Ishikawa (cell line): ENCODE measurements around the gene TTC31.

Experiments
- CEBPB ChIP-seq: IDR thresholded peaks from 2 replicates; pipeline ENCODE4 v1.6.1; 2012
- CREB1 ChIP-seq: IDR thresholded peaks from 2 replicates; pipeline ENCODE4 v1.6.1; 2012; ENCODE audit warnings: low read depth
- EGR1 ChIP-seq: IDR thresholded peaks from 2 replicates; pipeline ENCODE4 v1.6.1; 2012
- EP300 ChIP-seq: IDR thresholded peaks from 2 replicates; pipeline ENCODE4 v1.6.1; 2012; ENCODE audit warnings: borderline replicate concordance
- FOXM1 ChIP-seq: IDR thresholded peaks from 2 replicates; pipeline ENCODE4 v1.6.1; 2012; ENCODE audit warnings: low read depth, borderline replicate concordance
- MAX ChIP-seq: IDR thresholded peaks from 2 replicates; pipeline ENCODE4 v1.6.1; 2012
- NFIC ChIP-seq: IDR thresholded peaks from 2 replicates; pipeline ENCODE4 v1.6.1; 2012
- RAD21 ChIP-seq: IDR thresholded peaks from 2 replicates; pipeline ENCODE4 v1.6.1; 2012; ENCODE audit warnings: low read depth
- REST ChIP-seq: IDR thresholded peaks from 2 replicates; pipeline ENCODE4 v1.6.1; 2012; ENCODE audit warnings: low read depth, mild to moderate bottlenecking
- TAF1 ChIP-seq: IDR thresholded peaks from 2 replicates; pipeline ENCODE4 v1.6.1; 2012; ENCODE audit warnings: low read depth, mild to moderate bottlenecking
- TCF12 ChIP-seq: IDR thresholded peaks from 2 replicates; pipeline ENCODE4 v1.6.1; 2012; ENCODE audit warnings: low read depth
- TEAD4 ChIP-seq: IDR thresholded peaks from 2 replicates; pipeline ENCODE4 v1.6.1; 2012
- USF1 ChIP-seq: IDR thresholded peaks from 2 replicates; pipeline ENCODE4 v1.6.1; 2012
- YY1 ChIP-seq: IDR thresholded peaks from 2 replicates; pipeline ENCODE4 v1.6.1; 2012; ENCODE audit warnings: low read depth
- ZBTB7A ChIP-seq: IDR thresholded peaks from 2 replicates; pipeline ENCODE4 v1.6.1; 2012; ENCODE audit warnings: low read depth

The TTC31 gene

GRCh38 chr2:74441170-74441689, 41.7 kb upstream of the TTC31 start:
- TF ChIP-seq NFIC (no peak), MAX (peak; percentile 76; the same call in 1 of the 2 replicates)

- TF ChIP-seq EP300 (no peak), CREB1 (no peak), REST (no peak), TCF12 (peak; percentile 80), ZBTB7A (peak; percentile 94), TEAD4 (0 out of 2 replicates have a peak, but pooled peaks have one; percentile 8), MAX (peak; percentile 79), YY1 (no peak), TAF1 (peak; percentile 80), EGR1 (peak; percentile 92), CEBPB (no peak; the same call in 1 of the 2 replicates)
These were observed 41.0 kb upstream of the TTC31 start, which contains the start of gene RTKN for GRCh38 chr2:74441690-74442482. TSS of gene RTKN (minus strand) at chr2:74441937. CDS start at chr2:74441816, 121 bp downstream.

GRCh38 chr2:74444498-74445318, 38.2 kb upstream of the TTC31 start:
- no peak for TF ChIP-seq CREB1
- no peak for TF ChIP-seq CEBPB
- TF ChIP-seq RAD21: no peak
- no peak for TF ChIP-seq ZBTB7A
- no peak for TF ChIP-seq TCF12
- TF ChIP-seq USF1: no peak
- TF ChIP-seq REST: no peak
- TF ChIP-seq EP300: no peak
- no peak for TF ChIP-seq FOXM1
- TF ChIP-seq NFIC: no peak
- TF ChIP-seq TAF1: no peak
- no peak for TF ChIP-seq MAX
- no peak for TF ChIP-seq YY1
- no peak for TF ChIP-seq EGR1

GRCh38 chr2:74447230-74447999, 35.5 kb upstream of the TTC31 start:
- TF ChIP-seq EGR1 (no peak), TEAD4 (no peak), YY1 (no peak), CREB1 (no peak), RAD21 (no peak), FOXM1 (no peak), EP300 (no peak), REST (no peak), NFIC (no peak), MAX (no peak), ZBTB7A (no peak), TCF12 (no peak), USF1 (no peak), CEBPB (no peak), TAF1 (no peak)
